Caco-2 (cell line): Measurements from ENCODE around the gene MEF2C. TPM values are rescaled to one million over a fixed set of nuclear protein-coding genes. Genes with fewer than 3 reads are reported as not detected.

Experiments
- BruUV-seq: library from RNA; stranded (reverse); fragments of 400-500 nt; replicated peaks from 2 replicates; lab custom pipeline; 2021; lab: Mats Ljungman, UMichigan
- CTCF ChIA-PET: fragments of 300-600 bp; sonication (Branson Sonifier 250); formaldehyde crosslinking; loops from one replicate; lab custom pipeline; 2022; ENCODE audit warnings: antibody characterized with exemption; lab: Charles Lee
- POLR2A ChIA-PET: fragments of 300-600 bp; sonication (Branson Sonifier 250); formaldehyde crosslinking; loops from one replicate; lab custom pipeline; 2022; ENCODE audit warnings: antibody characterized with exemption; lab: Charles Lee
- DNase-seq, 2 experiments: peaks; one replicate each; pipeline versions ENCODE4 v3.0.0 to v3.0.0-alpha.2; 2020 to 2022
- H3K27me3 ChIP-seq: replicated peaks from 2 replicates; pipeline ENCODE4 v1.6.0; 2011; ENCODE audit warnings: low read length; ENCODE audit not compliant: control insufficient read depth, insufficient read depth
- H3K36me3 ChIP-seq: 2 replicates; pipeline ENCODE4 v1.5.1; 2011; ENCODE audit warnings: low read length; ENCODE audit not compliant: control insufficient read depth, insufficient read depth
- H3K4me1 ChIP-seq: fragments of 250-450 bp; sonication (Bioruptor Pico); 2 replicates; pipeline ENCODE4 v1.5.1; 2020; ENCODE audit warnings: mild to moderate bottlenecking
- H3K4me3 ChIP-seq: 2 replicates; pipeline ENCODE4 v1.5.1; 2011; ENCODE audit warnings: low read depth, mild to moderate bottlenecking, control low read depth, low read length
- H3K9me3 ChIP-seq: fragments of 250-450 bp; sonication (Bioruptor Pico); 2 replicates; pipeline ENCODE4 v1.5.1; 2020; ENCODE audit warnings: mild to moderate bottlenecking, moderate library complexity
- H3K27ac Mint-ChIP-seq: one replicate; pipeline ENCODE4 v1.8.0; 2022; ENCODE audit warnings: mixed read lengths; ENCODE audit not compliant: unreplicated experiment
- H3K27me3 Mint-ChIP-seq: one replicate; pipeline ENCODE4 v1.8.0; 2022; ENCODE audit warnings: mixed read lengths; ENCODE audit not compliant: insufficient read depth, unreplicated experiment
- H3K36me3 Mint-ChIP-seq: one replicate; pipeline ENCODE4 v1.8.0; 2022; ENCODE audit warnings: mild to moderate bottlenecking, mixed read lengths; ENCODE audit not compliant: insufficient read depth, unreplicated experiment
- H3K4me1 Mint-ChIP-seq: one replicate; pipeline ENCODE4 v1.8.0; 2022; ENCODE audit warnings: low read depth, mixed read lengths; ENCODE audit not compliant: unreplicated experiment
- H3K4me3 Mint-ChIP-seq: one replicate; pipeline ENCODE4 v1.8.0; 2022; ENCODE audit warnings: mild to moderate bottlenecking, moderate library complexity, mixed read lengths; ENCODE audit not compliant: unreplicated experiment
- H3K9me3 Mint-ChIP-seq: one replicate; pipeline ENCODE4 v1.8.0; 2022; ENCODE audit warnings: mixed read lengths; ENCODE audit not compliant: unreplicated experiment
- CTCF ChIP-seq, 2 experiments: fragments of 200-600 bp in 1 of 2; IDR thresholded peaks; 1 replicate in 1 of 2; 2 replicates in 1 of 2; pipeline versions ENCODE4 v1.5.1 to v1.8.0; 2011 to 2022; ENCODE audit warnings: antibody characterized with exemption in 1 of 2, control low read depth in 1 of 2, inconsistent platforms in 1 of 2, low read depth in 1 of 2, low read length in 1 of 2, mild to moderate bottlenecking in 1 of 2, moderate library complexity in 1 of 2; ENCODE audit not compliant: insufficient read depth in 1 of 2, severe bottlenecking in 1 of 2, unreplicated experiment in 1 of 2
- intact Hi-C: fragments of 100-400 bp; cut with micrococcal nuclease; formaldehyde crosslinking; loops from one replicate; pipeline ENCODE4 v1.10.0; 2022; ENCODE audit not compliant: unreplicated experiment
- total RNA-seq: library from RNA; stranded (reverse); gene quantifications from 2 replicates; pipeline ENCODE4 v1.2.3, GENCODE V29; 2022

The MEF2C gene
- total RNA-seq, 1 experiment from 2014 or later: 1.5 TPM

GRCh38 chr5:88929385-88929784 lies 46.4 kb upstream of the MEF2C start:
- Mint-ChIP-seq H3K36me3 (no peaks in the 10 kb centered on the region), H3K27me3 (no peaks in the 10 kb centered on the region), H3K4me1 (no peaks in the 10 kb centered on the region), H3K27ac (no peak overlapping the region), H3K4me3 (no peak overlapping the region), H3K9me3 (no peaks in the 10 kb centered on the region)
- no peaks in the 10 kb centered on the region for H3K4me1 ChIP-seq
- intact Hi-C loops: no loop called here
- H3K36me3 ChIP-seq: no peaks in the 10 kb centered on the region
- H3K9me3 ChIP-seq: no peaks in the 10 kb centered on the region
- no TSS peak for BruUV-seq
- no peak for DNase-seq
- CTCF ChIA-PET: no interaction called here
- POLR2A ChIA-PET: no interaction called here
- no peak for TF ChIP-seq CTCF (IDR thresholded peaks at IDR 0.05; ENCODE audit: insufficient read depth in 1 of 2, low read depth in 1 of 2, low read length in 1 of 2, severe bottlenecking in 1 of 2, unreplicated experiment in 1 of 2)
- no peaks in the 10 kb centered on the region for H3K27me3 ChIP-seq
- H3K4me3 ChIP-seq: no peak overlapping the region

GRCh38 chr5:88926774-88927173 lies 43.8 kb upstream of the MEF2C start:
- intact Hi-C loops: no loop called here
- CTCF ChIA-PET: no interaction called here
- BruUV-seq: no TSS peak

GRCh38 chr5:88925692-88926490 lies 42.9 kb upstream of the MEF2C start:
- Mint-ChIP-seq H3K9me3 (no peaks in the 10 kb centered on the region), H3K27me3 (no peaks in the 10 kb centered on the region), H3K4me1 (no peaks in the 10 kb centered on the region), H3K4me3 (no peak overlapping the region), H3K36me3 (no peaks in the 10 kb centered on the region), H3K27ac (no peak overlapping the region)
- DNase-seq: no peak
- Histone ChIP-seq H3K9me3 (no peaks in the 10 kb centered on the region), H3K4me3 (no peak overlapping the region), H3K36me3 (no peaks in the 10 kb centered on the region), H3K27me3 (no peaks in the 10 kb centered on the region), H3K4me1 (no peaks in the 10 kb centered on the region)
- TF ChIP-seq CTCF (IDR thresholded peaks at IDR 0.05; ENCODE audit: insufficient read depth in 1 of 2, low read depth in 1 of 2, low read length in 1 of 2, severe bottlenecking in 1 of 2, unreplicated experiment in 1 of 2): no peak
- POLR2A ChIA-PET: no interaction called here
- no TSS peak for BruUV-seq
- CTCF ChIA-PET: no interaction called here
- intact Hi-C loops: no loop called here

More at GRCh38 chr5:88926774-88927173, 43.8 kb upstream of the MEF2C start:
- no peaks in the 10 kb centered on the region for H3K27me3 ChIP-seq
- no peaks in the 10 kb centered on the region for H3K4me1 ChIP-seq
- TF ChIP-seq CTCF (IDR thresholded peaks at IDR 0.05; ENCODE audit: insufficient read depth in 1 of 2, low read depth in 1 of 2, low read length in 1 of 2, severe bottlenecking in 1 of 2, unreplicated experiment in 1 of 2): no peak
- Mint-ChIP-seq H3K27me3 (no peaks in the 10 kb centered on the region), H3K4me1 (no peaks in the 10 kb centered on the region), H3K36me3 (no peaks in the 10 kb centered on the region), H3K4me3 (no peak overlapping the region), H3K9me3 (no peaks in the 10 kb centered on the region), H3K27ac (no peak overlapping the region)
- no peak overlapping the region for H3K4me3 ChIP-seq
- no peaks in the 10 kb centered on the region for H3K9me3 ChIP-seq
- POLR2A ChIA-PET: no interaction called here
- no peak for DNase-seq
- H3K36me3 ChIP-seq: no peaks in the 10 kb centered on the region
